WERI-Rb-1 (cell line): ENCODE measurements around the gene L3MBTL1.
"Not testable (repeated sequence)": the region's sequence is repeated elsewhere in the genome, so short reads cannot be mapped to it uniquely, and the experiment has no call there.

ENCODE experiments used
- DNase-seq: peaks from one replicate; pipeline ENCODE4 v3.0.0-alpha.2; 2020
- H3K27ac ChIP-seq: fragments of 250-450 bp; sonication (Bioruptor Pico); 2 replicates; pipeline ENCODE4 v1.5.1; 2020; ENCODE audit warnings: mild to moderate bottlenecking, moderate library complexity
- H3K27me3 ChIP-seq: fragments of 250-450 bp; sonication (Bioruptor Pico); 2 replicates; pipeline ENCODE4 v1.5.1; 2021; ENCODE audit warnings: mild to moderate bottlenecking, low read depth, moderate library complexity; ENCODE audit not compliant: insufficient read depth, severe bottlenecking
- H3K36me3 ChIP-seq: fragments of 250-450 bp; sonication (Bioruptor Pico); 2 replicates; pipeline ENCODE4 v1.5.1; 2020; ENCODE audit warnings: mild to moderate bottlenecking, moderate library complexity
- H3K4me3 ChIP-seq: 2 replicates; pipeline ENCODE4 v1.5.1; 2011; ENCODE audit warnings: low read depth, mild to moderate bottlenecking, control low read depth, low read length
- H3K9me3 ChIP-seq: fragments of 250-450 bp; sonication (Bioruptor Pico); 2 replicates; pipeline ENCODE4 v1.5.1; 2021; ENCODE audit warnings: mild to moderate bottlenecking, moderate library complexity; ENCODE audit not compliant: severe bottlenecking
- TF ChIP-seq, protein P1 (sequence below): IDR thresholded peaks from 2 replicates; pipeline ENCODE4 v1.5.1; 2011; ENCODE audit warnings: low read depth, mild to moderate bottlenecking, control low read depth, inconsistent platforms, low read length

Gene L3MBTL1

DNA sequence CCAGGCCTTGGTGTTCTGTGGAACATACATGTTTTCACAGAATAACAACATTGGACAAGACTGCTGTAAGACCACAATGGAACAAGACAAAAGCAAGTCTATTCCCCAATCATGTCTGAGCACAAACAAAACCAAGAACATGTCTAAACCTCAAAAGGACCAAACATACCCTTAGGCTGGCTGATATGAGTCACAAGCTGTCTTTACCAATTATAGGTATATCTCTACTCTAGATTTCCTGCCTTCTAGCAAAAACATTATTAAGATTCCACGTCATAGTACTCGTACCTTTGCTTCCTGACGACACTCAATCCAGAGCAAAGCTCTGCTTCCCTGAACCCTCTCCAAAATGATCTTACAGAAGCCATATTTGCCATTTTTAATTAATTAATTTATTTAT is 15.4 kb upstream of the L3MBTL1 start:
- Histone ChIP-seq H3K27ac (no peak overlapping the region), H3K27me3 (no peaks in the 10 kb centered on the region), H3K36me3 (no peaks in the 10 kb centered on the region), H3K9me3 (peaks cover 3% of the 10 kb centered on the region), H3K4me3 (no peak overlapping the region)
- DNase-seq = no peak
- TF ChIP-seq, protein P1, sequence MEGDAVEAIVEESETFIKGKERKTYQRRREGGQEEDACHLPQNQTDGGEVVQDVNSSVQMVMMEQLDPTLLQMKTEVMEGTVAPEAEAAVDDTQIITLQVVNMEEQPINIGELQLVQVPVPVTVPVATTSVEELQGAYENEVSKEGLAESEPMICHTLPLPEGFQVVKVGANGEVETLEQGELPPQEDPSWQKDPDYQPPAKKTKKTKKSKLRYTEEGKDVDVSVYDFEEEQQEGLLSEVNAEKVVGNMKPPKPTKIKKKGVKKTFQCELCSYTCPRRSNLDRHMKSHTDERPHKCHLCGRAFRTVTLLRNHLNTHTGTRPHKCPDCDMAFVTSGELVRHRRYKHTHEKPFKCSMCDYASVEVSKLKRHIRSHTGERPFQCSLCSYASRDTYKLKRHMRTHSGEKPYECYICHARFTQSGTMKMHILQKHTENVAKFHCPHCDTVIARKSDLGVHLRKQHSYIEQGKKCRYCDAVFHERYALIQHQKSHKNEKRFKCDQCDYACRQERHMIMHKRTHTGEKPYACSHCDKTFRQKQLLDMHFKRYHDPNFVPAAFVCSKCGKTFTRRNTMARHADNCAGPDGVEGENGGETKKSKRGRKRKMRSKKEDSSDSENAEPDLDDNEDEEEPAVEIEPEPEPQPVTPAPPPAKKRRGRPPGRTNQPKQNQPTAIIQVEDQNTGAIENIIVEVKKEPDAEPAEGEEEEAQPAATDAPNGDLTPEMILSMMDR = no peak

DNA sequence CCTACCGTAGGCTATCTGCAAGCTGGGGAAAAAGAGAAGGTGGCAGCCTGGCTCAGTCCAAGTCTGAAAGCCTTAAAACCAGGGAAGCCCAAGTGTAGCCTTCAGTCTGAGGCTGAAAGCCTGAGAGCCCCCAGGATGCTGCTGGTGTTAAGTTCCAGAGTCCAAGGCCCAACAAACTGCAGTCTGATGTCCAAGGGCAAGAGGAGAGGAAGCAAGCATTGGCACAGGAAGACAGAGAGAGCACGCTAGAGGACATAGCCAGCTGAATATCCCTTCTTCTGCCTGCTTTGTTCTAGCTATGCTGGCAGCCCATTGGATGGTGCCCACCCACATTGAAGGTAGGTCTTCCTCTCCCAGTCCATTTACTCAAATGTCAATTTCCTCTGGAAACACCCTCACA is 12.1 kb upstream of the L3MBTL1 start:
- H3K4me3 ChIP-seq = no peak overlapping the region
- H3K27me3 ChIP-seq = no peaks in the 10 kb centered on the region
- H3K36me3 ChIP-seq = no peaks in the 10 kb centered on the region
- TF ChIP-seq, protein P1 = no peak
- H3K9me3 ChIP-seq = no peaks in the 10 kb centered on the region
- no peak for DNase-seq
- H3K27ac ChIP-seq = no peak overlapping the region

DNA sequence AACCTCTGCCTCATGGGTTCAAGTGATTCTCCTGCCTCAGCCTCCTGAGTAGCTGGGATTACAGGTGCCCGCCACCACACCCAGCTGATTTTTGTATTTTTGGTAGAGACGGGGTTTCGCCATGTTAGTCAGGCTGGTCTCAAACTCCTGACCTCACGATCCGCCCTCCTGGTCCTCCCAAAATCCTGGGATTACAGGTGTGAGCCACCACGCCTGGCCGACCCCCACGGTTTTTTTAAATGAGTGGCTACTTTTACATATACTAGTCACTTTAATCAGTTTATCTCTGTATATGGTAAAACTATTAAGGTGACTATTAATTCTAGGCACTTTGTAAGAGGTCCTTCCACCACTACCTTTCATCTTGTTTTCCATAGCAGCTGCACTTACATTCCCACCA is 5.5 kb upstream of the L3MBTL1 start:
- H3K27me3 ChIP-seq, DNase-seq, H3K36me3 ChIP-seq, H3K4me3 ChIP-seq, H3K9me3 ChIP-seq, H3K27ac ChIP-seq: not testable (repeated sequence)

DNA sequence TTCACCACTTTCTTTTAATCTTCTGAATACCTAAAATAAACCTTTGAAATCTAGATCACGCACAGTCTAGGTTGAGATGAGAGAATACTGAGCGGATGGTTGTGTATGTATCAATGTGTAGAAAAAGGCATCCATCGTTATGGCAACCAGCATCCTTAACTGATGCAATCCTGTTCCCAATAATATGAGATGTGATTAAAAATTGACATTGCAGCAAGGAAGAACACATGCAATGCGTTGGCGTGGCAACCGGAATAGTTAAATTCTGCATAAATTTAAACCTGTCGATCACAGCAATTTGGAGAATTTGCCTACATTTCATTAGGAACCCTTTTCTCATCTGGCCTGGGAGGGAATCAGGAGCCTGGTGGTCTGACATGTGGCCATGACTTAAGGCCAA is 1.3 kb upstream of the L3MBTL1 start:
- Histone ChIP-seq H3K4me3 (no peak overlapping the region), H3K9me3 (no peaks in the 10 kb centered on the region), H3K27ac (no peak overlapping the region), H3K36me3 (no peaks in the 10 kb centered on the region), H3K27me3 (no peaks in the 10 kb centered on the region)
- TF ChIP-seq, protein P1 = no peak
- no peak for DNase-seq

DNA sequence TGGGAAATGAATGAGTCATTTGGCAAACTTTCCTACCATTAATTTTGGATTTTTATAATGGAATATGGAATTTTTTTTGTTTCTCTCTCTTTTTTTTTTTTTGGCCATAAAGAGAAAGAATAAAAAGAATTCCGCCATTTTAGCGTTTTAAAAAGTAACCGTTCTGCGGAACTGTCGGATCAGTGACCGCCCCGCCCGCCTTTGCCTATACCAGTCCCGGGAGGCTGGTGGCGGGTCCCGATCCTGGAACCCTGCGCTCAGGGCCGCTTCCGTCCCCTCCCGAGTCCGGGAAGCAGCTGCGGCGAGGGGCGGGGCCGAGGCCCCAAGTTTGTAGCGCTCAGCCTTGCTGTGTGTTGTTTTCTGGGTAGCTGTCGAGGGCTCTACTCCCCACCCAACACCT is 609 bp downstream of the L3MBTL1 start:
- H3K27ac ChIP-seq = no peak overlapping the region
- H3K9me3 ChIP-seq = no peaks in the 10 kb centered on the region
- DNase-seq = no peak
- TF ChIP-seq, protein P1 = no peak
- H3K4me3 ChIP-seq = peak overlapping the region; percentile 69
- no peaks in the 10 kb centered on the region for H3K27me3 ChIP-seq
- no peaks in the 10 kb centered on the region for H3K36me3 ChIP-seq

DNA sequence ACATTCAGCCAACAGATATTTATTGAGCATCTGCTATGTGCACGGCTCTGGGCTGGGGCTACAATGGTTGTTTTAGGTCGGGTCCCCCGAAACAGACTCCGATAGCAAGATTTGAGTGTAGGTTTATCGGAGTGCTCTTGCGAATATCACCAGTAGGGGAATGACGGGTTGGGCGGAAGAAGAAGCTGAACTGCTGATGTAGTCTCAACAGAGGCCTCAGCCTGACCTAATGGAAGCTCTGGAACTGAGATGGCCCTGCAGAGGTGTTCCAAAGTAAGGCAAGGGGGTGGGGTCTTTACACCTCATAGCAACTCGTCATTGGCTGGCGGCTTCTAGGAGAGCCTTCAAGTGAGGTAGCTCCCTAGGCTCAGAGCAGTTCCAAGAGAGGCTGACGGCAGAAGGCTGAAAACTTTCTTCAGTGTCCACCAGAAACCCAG is 1.1 kb downstream of the L3MBTL1 start:
- no peaks in the 10 kb centered on the region for H3K36me3 ChIP-seq
- TF ChIP-seq, protein P1 = no peak
- no peak overlapping the region for H3K4me3 ChIP-seq
- H3K9me3 ChIP-seq = no peaks in the 10 kb centered on the region
- no peak for DNase-seq
- no peak overlapping the region for H3K27ac ChIP-seq
- no peaks in the 10 kb centered on the region for H3K27me3 ChIP-seq
